AG09319 (cell line): ENCODE results near the gene SLC22A17.

ENCODE experiments used
- DNase-seq: peaks from one replicate; pipeline ENCODE4 v3.0.0-alpha.2; 2010; ENCODE audit warnings: low read depth; ENCODE audit errors: extremely low read depth
- TF ChIP-seq, protein P1 (sequence below): IDR thresholded peaks from 2 replicates; pipeline ENCODE4 v1.5.1; 2011; ENCODE audit warnings: low read depth, mild to moderate bottlenecking, inconsistent platforms, low read length, moderate library complexity

The SLC22A17 gene

DNA sequence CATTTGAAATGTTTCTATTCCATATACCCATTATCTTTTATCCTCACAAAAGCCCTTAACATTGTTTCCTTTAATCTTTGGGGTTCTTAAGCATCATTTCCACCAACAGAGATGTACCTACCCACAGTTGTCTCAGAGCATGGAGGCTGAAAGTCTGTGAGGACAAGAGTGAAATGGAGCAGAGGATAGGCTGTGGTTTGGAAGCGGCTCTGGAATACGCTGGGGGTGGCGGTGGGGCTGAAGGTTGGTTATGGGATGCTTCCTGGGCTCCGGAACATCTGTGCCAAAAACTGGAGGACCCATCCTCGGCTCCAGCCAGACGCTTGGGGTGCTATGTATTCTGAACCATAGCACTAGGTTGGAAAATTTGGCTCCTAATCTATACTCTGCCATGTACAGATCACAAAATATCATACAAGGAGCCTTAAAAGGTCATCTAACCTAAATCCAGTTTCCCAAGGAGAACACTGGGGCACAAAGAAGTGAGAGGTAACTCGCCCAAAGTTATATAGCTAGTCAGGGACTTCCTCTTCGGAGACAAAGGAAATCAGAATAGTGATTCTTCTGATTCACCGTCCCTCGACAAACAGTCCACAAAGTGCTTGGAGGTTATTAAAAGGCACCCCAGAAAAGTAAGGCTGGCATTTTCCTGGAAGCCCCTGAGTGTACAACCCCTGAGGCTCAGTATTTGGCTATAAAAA, 52.6 kb downstream of the SLC22A17 start:
- DNase-seq, result no peak
- TF ChIP-seq, protein P1, sequence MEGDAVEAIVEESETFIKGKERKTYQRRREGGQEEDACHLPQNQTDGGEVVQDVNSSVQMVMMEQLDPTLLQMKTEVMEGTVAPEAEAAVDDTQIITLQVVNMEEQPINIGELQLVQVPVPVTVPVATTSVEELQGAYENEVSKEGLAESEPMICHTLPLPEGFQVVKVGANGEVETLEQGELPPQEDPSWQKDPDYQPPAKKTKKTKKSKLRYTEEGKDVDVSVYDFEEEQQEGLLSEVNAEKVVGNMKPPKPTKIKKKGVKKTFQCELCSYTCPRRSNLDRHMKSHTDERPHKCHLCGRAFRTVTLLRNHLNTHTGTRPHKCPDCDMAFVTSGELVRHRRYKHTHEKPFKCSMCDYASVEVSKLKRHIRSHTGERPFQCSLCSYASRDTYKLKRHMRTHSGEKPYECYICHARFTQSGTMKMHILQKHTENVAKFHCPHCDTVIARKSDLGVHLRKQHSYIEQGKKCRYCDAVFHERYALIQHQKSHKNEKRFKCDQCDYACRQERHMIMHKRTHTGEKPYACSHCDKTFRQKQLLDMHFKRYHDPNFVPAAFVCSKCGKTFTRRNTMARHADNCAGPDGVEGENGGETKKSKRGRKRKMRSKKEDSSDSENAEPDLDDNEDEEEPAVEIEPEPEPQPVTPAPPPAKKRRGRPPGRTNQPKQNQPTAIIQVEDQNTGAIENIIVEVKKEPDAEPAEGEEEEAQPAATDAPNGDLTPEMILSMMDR, result no peak

DNA sequence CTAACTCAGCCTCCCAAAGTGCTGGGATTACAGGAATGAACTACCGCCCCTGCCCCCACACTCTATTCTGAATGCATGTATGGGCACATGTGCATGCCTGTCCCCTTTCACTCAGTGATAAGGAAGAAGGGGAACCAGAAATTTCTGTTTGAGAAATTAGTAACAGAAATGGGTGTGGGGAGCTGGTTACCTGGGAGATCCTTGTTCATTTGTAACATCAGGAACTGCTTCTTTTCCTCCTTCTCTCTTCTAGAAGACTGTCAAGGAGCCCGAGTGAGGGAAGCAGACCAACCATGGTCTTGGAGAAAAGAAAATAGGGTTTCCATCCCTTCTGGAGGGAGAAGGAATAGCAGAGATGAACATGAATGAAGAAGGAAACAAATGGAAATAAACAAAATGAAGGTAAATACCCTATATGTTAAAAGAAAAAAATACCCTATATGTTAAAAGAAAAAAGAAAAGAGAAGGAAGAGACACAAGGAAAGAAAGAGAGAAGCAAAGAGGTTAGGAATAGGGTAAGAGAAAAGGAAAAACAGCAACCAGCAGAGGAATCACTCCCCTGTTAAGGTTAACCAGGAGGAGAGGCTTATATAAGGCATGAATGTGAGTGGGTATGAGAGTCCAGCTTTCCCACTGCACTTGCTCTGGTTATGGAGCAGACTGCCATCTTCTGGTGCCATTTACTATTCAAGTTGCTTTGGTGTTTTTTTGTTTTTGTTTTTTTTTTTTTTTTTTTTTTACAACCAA, 53.3 kb downstream of the SLC22A17 start:
- TF ChIP-seq, protein P1, result peak; percentile 34
- DNase-seq, result no peak

DNA sequence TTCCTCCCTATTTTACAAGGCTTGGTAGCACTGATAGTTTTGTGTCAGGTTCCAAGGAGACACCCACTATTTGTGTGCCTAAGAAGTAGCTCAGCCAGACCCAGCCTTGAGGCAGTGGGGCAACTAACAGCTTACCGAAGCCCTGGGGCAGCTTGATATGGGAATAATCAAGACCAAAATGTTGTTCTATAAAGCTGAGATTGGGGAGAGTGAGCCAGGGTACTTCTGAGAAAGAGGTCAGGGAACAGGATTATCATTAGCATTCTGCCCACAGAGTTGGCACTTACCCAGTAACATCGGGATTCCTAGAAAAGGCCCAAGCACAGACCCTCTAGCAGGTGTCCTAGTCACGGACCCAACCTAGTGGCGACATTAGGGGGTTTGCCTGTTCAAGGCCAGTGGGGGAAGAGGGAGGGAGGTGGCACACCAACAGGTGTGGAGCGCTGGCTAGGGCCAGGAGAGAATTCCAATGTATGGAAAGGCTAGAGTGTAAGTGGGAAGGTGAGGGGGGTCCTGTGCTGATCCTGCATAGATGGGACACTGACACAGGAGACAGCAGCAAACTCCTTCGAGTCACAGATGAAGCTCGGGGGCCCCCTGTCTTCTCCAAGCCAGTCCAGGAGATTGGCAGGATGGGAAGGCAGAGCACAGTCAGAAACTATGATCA, 54.9 kb downstream of the SLC22A17 start:
- TF ChIP-seq, protein P1, result no peak
- no peak for DNase-seq

DNA sequence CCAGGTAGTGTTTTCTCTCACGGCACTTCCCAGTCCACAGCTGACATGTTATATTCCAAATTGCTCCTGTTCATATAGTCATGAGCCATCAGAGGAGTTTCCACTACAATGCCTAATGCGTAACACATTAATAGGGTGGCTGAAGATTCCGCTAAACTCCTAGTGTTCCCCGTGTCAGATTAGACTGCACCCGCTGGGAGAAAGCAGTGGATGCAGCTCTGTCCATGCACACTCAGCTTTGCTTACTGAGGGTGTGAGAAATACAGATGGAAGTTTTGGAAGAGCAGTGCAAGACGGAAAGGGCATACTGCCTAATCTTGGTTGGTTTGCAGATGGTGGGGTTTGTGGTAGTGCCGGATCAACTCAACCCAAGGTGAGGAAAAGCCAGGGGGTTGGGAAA, 55.6 kb downstream of the SLC22A17 start:
- TF ChIP-seq, protein P1, result no peak
- DNase-seq, result no peak
